HG03565 (cell line): ENCODE data around the gene RNF26.

ENCODE experiments used
- ATAC-seq: cut with Tn5 transposase; IDR thresholded peaks from one replicate; pipeline ENCODE4 v1.9.1; 2021; ENCODE audit warnings: mild to moderate bottlenecking, moderate library complexity; ENCODE audit not compliant: unreplicated experiment

The RNF26 gene

DNA sequence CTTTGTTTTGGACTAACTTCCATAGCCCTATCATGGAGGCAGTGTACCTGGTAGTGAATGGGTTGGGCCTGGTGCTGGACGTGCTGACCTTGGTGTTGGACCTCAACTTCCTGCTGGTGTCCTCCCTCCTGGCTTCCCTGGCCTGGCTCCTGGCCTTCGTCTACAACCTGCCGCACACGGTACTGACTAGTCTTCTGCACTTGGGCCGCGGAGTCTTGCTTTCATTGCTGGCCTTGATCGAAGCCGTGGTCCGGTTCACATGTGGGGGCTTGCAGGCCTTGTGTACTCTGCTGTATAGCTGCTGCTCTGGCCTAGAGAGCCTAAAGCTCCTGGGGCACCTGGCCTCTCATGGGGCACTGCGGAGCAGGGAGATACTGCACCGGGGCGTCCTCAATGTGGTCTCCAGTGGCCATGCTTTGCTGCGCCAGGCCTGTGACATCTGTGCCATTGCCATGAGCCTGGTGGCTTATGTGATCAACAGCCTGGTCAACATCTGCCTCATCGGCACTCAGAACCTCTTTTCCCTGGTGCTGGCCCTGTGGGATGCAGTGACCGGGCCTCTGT is 846 bp downstream of the RNF26 start:
- no peak for ATAC-seq

- ATAC-seq = no peak
Observed at GRCh38 chr11:119335655-119336543, 1.6 kb downstream of the RNF26 start.

- ATAC-seq = no peak
Observed at GRCh38 chr11:119336744-119337469, 2.6 kb downstream of the RNF26 start.

DNA sequence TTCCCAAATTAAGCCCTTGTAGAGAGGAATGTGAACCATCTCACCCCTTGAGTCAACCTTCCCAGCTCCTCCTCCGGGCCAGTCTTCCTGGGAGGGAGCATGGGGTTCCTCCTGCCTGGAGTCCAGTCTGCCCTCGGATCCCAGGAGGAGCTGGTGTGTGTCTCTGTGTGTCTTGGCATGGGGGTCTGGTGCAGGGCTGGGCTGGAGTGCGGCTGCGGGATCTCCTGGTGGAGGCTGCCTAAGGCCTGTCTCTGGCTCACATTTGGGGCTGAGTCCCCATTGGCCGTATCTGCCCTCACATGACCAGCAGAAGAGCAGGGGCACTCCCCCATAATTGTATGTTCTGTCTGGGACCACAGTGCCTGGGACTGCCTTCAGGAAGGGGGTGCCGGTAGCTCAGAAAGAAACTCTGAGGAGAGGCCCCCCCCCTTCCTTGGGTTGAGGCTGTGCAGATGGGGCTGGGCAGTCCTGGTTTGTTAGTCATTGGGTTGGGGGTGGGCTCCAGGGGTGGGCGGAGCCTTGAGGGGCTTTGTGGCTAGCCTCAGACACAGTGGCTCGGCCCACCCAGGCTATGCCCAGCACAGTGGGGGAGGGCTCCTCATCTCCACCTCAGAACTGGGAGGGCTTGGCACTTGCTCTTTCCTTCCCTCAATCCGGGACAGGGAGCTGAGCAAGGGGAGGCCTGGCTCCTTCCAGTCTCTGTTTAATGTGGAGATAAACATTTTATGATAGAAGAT is 3.4 kb downstream of the RNF26 start:
- ATAC-seq = no peak

- ATAC-seq = no peak
Observed at GRCh38 chr11:119338318-119338890, 4.1 kb downstream of the RNF26 start.

GRCh38 chr11:119338965-119339588 is 4.8 kb downstream of the RNF26 start:
- ATAC-seq = no peak

GRCh38 chr11:119339589-119340334 is 5.4 kb downstream of the RNF26 start:
- no peak for ATAC-seq

- no peak for ATAC-seq
Observed at GRCh38 chr11:119340335-119341221, 6.3 kb downstream of the RNF26 start, which contains the start of gene C1QTNF5. Gene C1QTNF5, minus strand, starts transcription at chr11:119340883. Its CDS starts 486 bp downstream, at chr11:119340397.

- ATAC-seq = no peak
Observed at GRCh38 chr11:119341222-119342022, 7.1 kb downstream of the RNF26 start.

DNA sequence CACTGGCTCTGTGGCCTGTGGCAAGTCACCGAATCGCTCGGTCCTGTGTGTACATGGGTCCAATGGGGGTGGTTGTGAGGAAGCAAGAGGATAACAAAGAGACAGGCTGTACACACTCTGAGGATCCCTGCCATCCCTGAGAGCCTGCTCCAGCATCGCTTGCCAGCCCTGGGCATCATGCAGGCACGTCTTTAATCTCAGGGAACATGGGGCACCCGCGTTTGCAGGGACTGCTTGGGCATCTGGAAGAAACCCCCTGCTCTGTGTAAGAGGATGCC is 7.6 kb downstream of the RNF26 start:
- no peak for ATAC-seq

DNA sequence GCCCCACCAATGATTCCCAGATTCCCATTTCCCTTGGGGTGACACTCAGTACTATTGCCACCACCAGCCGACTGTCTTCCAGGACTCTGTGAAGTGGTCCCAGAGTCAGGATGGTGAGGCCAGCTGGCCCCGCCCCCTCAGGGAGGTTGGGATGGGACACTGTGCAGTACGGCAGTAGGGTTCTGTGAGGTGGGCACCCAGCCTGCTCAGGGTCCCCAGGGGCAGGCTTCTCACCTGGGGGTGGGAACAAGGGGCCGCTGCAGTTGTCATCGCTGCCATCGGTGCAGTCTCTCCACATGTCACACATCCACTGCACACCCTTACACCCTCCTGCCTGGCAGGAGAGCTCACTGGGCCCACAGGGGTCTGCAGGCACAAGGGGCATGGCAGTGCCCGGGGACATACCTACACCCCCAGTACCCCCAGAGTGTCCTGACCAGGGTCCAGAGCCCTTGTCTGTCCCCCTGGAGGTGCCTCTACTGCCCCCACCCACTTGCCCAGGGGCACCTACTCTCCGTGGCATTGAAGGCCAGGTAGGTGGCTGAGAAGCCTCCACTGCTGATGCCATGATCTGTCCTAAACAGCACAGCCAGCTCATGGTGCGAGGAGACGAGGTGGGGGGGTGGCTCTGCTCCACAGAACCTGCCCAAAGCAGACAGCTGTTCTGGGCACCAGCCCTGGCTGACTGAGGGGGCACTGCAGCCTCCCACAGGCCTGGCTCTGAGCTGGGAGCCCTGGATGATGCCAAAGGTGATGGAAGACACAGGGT is 8.2 kb downstream of the RNF26 start:
- ATAC-seq = no peak

GRCh38 chr11:119343726-119344125 is 9.4 kb downstream of the RNF26 start:
- no peak for ATAC-seq

DNA sequence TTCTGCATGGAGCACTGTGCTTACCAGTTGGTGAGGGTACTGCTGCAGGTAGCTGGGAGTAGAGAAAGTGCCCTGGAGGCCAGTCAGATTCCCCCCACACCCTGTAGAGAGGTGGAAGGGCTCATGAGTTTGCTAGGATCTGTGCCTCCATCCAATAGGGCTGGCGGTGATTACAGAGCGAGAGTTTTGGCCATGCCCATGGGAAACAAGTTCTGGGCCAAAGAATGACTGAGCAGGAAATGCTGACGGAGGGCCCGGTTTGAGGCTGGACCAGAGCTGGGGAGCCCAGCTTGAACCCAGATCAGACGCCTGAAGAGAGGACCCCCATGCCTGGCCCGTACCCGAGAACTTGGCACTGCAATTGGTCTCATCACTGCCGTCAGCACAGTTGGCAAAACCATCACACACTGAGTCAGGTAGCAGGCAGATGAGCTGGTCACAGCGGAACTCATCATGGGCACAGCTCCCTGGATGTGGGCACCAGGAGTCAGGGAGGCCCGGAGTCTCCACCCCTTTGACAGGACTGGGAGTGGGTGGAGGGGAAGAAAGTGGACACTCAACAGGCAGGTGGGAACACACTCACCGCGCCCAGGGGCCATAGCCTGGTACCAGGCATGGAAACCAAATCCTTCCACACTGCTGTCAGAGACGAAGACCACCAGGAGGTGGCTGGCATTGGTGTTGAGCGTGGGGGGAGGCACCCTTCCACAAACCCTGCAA is 10.1 kb downstream of the RNF26 start:
- no peak for ATAC-seq

- no peak for ATAC-seq
Observed at GRCh38 chr11:119345685-119346084, 11.4 kb downstream of the RNF26 start.

- ATAC-seq = no peak
Observed at GRCh38 chr11:119346605-119347004, 12.3 kb downstream of the RNF26 start, which contains the start of gene MFRP. Gene MFRP, minus strand, starts transcription at chr11:119346705. Its CDS starts 192 bp downstream, at chr11:119346513.

GRCh38 chr11:119347242-119347641 is 12.9 kb downstream of the RNF26 start:
- no peak for ATAC-seq
